ENCODE results near the gene AUTS2.

GRCh38 chr7:69795932-69796331 is 197.7 kb downstream of the AUTS2 start:
- TF ChIP-seq POLR2A (IDR thresholded peaks at IDR 0.05; ENCODE audit: low read depth, low read length) (no peak), POLR2AphosphoS5 (IDR thresholded peaks at IDR 0.05; ENCODE audit: low read depth, low read length) (no peak)

Measured in GM12891 (cell line).